Measurements from ENCODE around the gene SLIT2. TPM values are rescaled to one million over a fixed set of nuclear protein-coding genes. Genes with fewer than 3 reads are reported as not detected.

Gene SLIT2, protein sequence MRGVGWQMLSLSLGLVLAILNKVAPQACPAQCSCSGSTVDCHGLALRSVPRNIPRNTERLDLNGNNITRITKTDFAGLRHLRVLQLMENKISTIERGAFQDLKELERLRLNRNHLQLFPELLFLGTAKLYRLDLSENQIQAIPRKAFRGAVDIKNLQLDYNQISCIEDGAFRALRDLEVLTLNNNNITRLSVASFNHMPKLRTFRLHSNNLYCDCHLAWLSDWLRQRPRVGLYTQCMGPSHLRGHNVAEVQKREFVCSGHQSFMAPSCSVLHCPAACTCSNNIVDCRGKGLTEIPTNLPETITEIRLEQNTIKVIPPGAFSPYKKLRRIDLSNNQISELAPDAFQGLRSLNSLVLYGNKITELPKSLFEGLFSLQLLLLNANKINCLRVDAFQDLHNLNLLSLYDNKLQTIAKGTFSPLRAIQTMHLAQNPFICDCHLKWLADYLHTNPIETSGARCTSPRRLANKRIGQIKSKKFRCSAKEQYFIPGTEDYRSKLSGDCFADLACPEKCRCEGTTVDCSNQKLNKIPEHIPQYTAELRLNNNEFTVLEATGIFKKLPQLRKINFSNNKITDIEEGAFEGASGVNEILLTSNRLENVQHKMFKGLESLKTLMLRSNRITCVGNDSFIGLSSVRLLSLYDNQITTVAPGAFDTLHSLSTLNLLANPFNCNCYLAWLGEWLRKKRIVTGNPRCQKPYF (N-terminal part only)
- polyA plus RNA-seq = 1 to 10 TPM; 1.2 to 5.2 (median 2.2) TPM

DNA sequence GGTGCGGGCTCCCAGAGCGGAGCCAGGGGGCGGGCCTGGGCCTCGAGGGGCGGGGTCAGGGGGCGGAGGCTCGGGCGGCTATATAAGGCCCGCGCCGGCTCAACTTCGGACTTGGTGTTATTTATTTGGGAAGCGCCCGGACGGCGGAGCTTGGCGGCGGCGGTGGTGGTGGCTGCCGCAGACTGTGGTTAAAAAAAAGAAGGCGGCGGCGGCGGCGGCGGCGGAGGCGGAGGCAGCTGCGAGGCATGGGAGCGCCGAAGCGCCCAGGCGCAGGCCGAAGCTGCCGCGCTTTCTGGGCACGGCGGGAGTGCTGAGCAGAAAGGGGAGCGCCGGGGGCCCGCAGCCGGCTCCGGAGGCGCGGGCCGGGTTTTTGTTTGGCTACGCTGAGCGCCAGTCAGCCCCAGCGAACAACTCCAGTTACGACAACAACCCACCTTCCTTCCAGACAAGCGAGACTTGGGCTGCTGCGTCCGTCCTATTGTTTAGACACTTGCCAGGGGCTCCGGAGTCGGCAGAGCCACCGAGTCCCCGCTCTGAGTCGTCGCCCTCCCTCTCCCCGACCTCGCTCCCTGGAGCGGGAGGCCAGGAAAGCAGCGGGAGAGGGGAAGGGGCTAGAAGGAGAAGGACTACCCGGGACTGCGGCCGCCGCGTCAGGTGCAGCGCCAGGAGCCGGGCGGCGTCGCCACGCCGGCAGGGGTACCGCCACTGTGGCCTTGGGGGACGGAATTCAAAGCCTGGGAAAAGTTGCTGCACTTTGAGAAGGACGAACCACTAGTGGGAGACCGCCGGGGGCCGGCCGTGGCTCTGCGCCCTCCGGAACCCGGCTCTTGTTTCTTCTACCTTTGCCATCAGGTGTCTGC is at the start of gene SLIT2:
Gene SLIT2 (plus strand): TSS at position 110 of the 860 bp plus-strand sequence. CDS start 1,911 bp downstream, outside the sequence.
- no peak within 1 kb of the TSS for H3K27ac ChIP-seq (ENCODE audit: low read depth, low read length)
- 0 to 1% (median 1%) methylated on average over 72 to 85 of the region's 85 CpGs for WGBS, 3 donors

DNA sequence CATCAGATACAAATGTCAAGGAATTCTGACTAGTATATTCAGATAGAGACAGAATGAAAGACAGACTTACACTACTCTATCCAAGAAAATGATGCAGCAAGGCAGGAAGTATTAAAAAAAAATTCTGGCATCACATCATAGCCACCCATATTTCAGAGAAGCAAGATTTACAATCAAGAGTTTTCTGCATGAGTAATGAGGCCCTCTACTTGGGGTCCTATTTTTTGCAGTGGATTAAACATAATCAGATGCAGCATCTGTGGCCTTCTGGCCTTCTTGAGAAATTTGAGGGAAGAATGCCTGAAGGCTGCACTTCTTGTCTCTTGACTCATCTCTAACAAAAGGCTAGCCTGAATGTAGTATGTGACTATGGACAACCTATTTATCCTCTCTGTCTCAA is 48.2 kb upstream of the SLIT2 start:
- H3K27ac ChIP-seq (ENCODE audit: low read depth, low read length) = no peak overlapping the region

GRCh38 chr4:20217521-20217920 is 34.2 kb upstream of the SLIT2 start:
- no peak overlapping the region for H3K27ac ChIP-seq (ENCODE audit: low read depth, low read length)
- WGBS, 3 donors = 0% methylated on average over 1 of the region's 1 CpG

DNA sequence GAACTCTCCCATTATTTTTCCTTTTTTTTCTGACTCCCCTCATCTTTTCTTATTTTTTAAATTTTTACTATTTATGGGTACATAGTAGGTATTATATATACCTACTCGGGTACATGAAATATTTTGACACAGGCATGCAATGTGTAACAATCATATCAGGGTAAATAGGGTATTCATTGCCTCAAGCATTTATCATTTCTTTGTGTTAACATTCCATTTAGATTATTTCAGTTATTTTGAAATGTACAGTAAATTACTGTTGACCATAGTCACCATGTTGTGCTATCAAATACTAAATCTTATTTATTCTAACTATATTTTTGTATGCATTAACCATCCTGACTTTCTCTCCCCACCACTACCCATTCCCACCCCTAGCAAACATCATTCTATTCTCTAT is 33.8 kb upstream of the SLIT2 start:
- WGBS, 3 donors = 43 to 77% (median 67%) methylated on average over 1 of the region's 1 CpG
- no peak overlapping the region for H3K27ac ChIP-seq (ENCODE audit: low read depth, low read length)

- H3K27ac ChIP-seq (ENCODE audit: low read depth, low read length) = no peak overlapping the region
Measured at GRCh38 chr4:20219521-20219920, 32.2 kb upstream of the SLIT2 start.

DNA sequence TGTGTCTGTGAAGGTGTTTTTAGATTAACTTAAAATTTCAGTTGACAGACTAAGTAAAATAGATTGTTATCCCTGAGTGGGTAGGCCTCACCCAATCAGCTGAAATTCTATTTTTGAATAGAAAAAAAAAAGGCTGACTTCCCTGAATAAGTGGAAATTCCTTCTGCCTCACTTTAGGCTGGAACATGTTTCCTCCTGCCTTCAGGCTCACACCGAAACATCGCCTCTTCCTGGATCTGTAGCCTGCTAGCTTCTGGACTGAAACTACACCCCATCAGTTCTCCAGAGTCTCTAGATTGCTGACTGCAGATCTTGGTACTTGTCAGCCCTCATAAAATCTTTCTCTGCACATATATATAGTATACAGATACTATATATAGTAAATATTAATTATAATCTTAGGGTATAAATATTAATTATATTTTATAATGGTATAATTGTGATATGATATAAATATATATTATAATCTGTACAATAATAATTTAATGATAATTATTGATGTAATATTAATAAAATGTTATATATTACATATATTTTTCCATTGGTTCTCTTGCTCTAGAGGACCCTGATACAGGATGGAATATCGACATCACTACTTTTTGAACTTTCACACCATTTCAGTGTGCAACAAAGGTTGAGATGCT is 13.7 kb upstream of the SLIT2 start:
- WGBS, 3 donors = 87 to 95% (median 90%) methylated on average over 3 of the region's 3 CpGs
- H3K27ac ChIP-seq (ENCODE audit: low read depth, low read length) = no peak overlapping the region

DNA sequence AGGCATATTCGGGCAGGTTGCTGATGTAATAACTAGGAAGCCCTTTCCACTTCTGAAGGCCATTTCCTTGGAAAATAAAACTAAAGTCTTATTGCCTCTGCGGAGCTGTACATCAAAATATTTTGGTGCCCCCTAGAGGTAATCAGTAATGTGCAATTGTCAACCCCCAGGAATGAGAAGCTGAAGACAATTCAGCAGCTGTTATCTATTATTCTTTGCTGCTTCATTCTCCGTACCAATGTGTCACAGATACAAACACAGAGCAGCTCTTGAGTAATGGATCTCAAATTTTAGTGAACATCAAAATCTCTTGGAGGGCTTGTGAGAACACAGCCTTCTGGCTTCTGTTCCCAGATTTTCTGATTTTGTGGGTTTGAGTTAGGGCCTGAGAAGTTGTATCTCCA is 3.5 kb upstream of the SLIT2 start:
- no peak overlapping the region for H3K27ac ChIP-seq (ENCODE audit: low read depth, low read length)
- WGBS, 3 donors = 4 to 7% (median 5%) methylated on average over 3 of the region's 3 CpGs

- no peak overlapping the region for H3K27ac ChIP-seq (ENCODE audit: low read depth, low read length)
- 13 to 26% (median 23%) methylated on average over 2 of the region's 2 CpGs for WGBS, 3 donors
Measured at GRCh38 chr4:20249333-20249732, 2.4 kb upstream of the SLIT2 start.

DNA sequence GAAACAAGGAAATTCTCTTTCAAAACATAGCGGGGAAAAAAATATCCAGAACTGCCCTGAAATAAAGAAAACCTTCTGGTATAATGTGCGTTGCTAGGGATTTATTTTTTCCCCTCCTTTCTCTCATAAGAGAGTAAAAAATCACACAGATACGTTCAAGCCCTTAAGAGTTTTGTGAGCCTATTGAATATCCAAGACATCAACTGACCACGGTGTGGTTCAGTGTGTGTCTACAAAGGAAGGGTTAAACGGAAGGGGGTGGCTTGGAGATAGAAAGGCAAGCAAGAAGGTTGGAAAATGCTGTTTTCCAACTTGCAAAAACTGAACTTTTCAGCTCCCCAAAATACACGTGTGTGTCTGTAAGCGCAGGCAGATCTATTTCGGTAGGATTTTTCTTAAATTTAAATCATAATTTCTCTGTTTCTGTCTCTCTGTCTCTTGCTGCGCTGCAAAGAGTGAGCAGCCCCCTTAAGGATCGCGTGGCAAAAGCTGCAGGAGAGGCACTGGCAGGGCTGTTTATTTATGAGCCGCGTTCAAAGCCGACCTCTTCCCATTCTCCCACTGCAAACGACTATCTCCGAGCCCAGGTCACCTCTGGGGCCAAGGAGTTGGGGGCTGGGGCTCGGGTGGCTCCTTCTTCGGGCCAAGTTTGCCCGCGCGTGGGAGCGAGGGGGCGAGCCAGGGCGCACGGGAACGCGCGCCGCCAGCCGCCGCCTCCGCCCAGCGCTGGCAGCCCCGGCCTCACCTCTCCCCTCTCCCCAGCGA is 492 bp upstream of the SLIT2 start:
- 4 to 5% (median 5%) methylated on average over 34 to 35 of the region's 35 CpGs for WGBS, 3 donors
- no peak overlapping the region for H3K27ac ChIP-seq (ENCODE audit: low read depth, low read length)

GRCh38 chr4:20252656-20253282 is 1.1 kb downstream of the SLIT2 start:
- WGBS, 3 donors = 1 to 3% (median 1%) methylated on average over 49 to 55 of the region's 55 CpGs
- no peak overlapping the region for H3K27ac ChIP-seq (ENCODE audit: low read depth, low read length)

- no peak overlapping the region for H3K27ac ChIP-seq (ENCODE audit: low read depth, low read length)
- 2 to 4% (median 2%) methylated on average over 21 of the region's 21 CpGs for WGBS, 3 donors
Measured at GRCh38 chr4:20253283-20253734, 1.6 kb downstream of the SLIT2 start.

GRCh38 chr4:20253735-20254409 is 2.2 kb downstream of the SLIT2 start:
- WGBS, 3 donors = 1 to 4% (median 2%) methylated on average over 42 to 43 of the region's 43 CpGs
- H3K27ac ChIP-seq (ENCODE audit: low read depth, low read length) = no peak overlapping the region

DNA sequence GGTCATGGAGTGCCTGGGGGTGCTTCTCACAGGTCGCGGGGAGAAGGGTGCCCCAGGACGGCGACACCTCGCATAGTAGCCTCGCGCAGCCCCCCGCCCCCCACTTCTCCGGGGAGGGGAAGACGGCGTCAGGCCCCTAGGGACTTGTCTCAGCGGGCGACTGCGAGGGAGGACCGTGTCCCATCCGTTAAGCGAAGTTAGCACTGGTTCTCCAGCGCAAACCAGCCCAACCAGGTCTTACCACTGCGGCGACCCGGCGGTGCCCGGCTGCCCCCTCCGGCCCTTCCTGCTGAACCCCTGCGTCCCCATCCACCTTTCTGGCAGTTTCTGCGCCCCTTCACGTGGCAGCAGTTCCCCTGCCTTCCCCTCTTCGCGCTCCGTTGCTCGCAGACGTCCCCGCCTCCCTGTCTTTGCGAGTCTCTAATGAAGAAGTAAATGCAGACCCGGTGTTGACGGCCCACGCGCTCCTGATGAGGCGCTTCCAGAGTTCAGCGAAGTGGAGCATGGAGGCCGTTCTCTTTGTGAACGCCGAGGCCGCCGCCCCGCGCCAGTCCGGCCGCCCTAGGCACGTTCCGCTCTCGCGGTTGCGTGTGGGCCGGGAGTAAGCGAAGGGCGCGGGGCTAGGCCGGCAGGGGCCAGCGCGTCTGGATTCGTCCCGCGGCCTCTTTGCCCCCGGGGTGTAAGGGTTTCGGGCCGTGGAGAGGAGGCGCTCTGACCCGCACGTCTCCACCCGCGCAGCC is 3.0 kb downstream of the SLIT2 start:
- H3K27ac ChIP-seq (ENCODE audit: low read depth, low read length) = no peak overlapping the region
- WGBS, 3 donors = 3 to 6% (median 4%) methylated on average over 67 to 72 of the region's 72 CpGs

- no peak overlapping the region for H3K27ac ChIP-seq (ENCODE audit: low read depth, low read length)
Measured at GRCh38 chr4:20255251-20255586, 3.5 kb downstream of the SLIT2 start.

GRCh38 chr4:20255823-20256222 is 4.1 kb downstream of the SLIT2 start:
- H3K27ac ChIP-seq (ENCODE audit: low read depth, low read length) = no peak overlapping the region
- WGBS, 3 donors = 51 to 80% (median 67%) methylated on average over 4 of the region's 4 CpGs

More at GRCh38 chr4:20255251-20255586, 3.5 kb downstream of the SLIT2 start:
- WGBS, 3 donors = 16 to 61% (median 26%) methylated on average over 8 of the region's 8 CpGs

- 61 to 75% (median 66%) methylated on average over 2 of the region's 2 CpGs for WGBS, 3 donors
- H3K27ac ChIP-seq (ENCODE audit: low read depth, low read length) = no peak overlapping the region
Measured at GRCh38 chr4:20256381-20256881, 4.7 kb downstream of the SLIT2 start.
